NCI-H128 (cell line): Measurements from ENCODE around the gene SYTL4.
A peak's percentile ranks its signal among the peaks of the same experiment; 100 is the strongest.

Experiments used
- DNase-seq: peaks from one replicate; lab custom pipeline; 2025; ENCODE audit not compliant: unreplicated experiment; lab: John Stamatoyannopoulos, UW

The SYTL4 gene

GRCh38 chrX:100648458-100649417 lies 83.2 kb downstream of the SYTL4 start:
- no peak for DNase-seq

GRCh38 chrX:100647739-100648138 lies 84.2 kb downstream of the SYTL4 start:
- DNase-seq, result no peak

- DNase-seq, result no peak
Observed at GRCh38 chrX:100647095-100647494, 84.8 kb downstream of the SYTL4 start.

GRCh38 chrX:100645106-100645505 lies 86.8 kb downstream of the SYTL4 start:
- DNase-seq, result no peak

GRCh38 chrX:100643956-100644860 lies 87.7 kb downstream of the SYTL4 start, which contains the start of gene SRPX2:
Gene SRPX2 (plus strand): TSS chrX:100644199. CDS start chrX:100646323, 2,124 bp downstream.
- no peak for DNase-seq

GRCh38 chrX:100643212-100643611 lies 88.7 kb downstream of the SYTL4 start:
- DNase-seq, result no peak

GRCh38 chrX:100642290-100642689 lies 89.6 kb downstream of the SYTL4 start:
- no peak for DNase-seq

GRCh38 chrX:100636321-100636991 lies 95.5 kb downstream of the SYTL4 start, which contains the start of gene TSPAN6:
Gene TSPAN6 (minus strand): TSS chrX:100636806. CDS start chrX:100636694, 112 bp downstream.
- DNase-seq, result peak; percentile 54

GRCh38 chrX:100635989-100636320 lies 96.0 kb downstream of the SYTL4 start:
- DNase-seq, result no peak

GRCh38 chrX:100635040-100635439 lies 96.9 kb downstream of the SYTL4 start:
- no peak for DNase-seq

GRCh38 chrX:100625985-100626491 lies 105.9 kb downstream of the SYTL4 start:
- no peak for DNase-seq
